Stimulated activated naive CD8-positive, alpha-beta T cell treated with anti-CD3 and anti-CD28 coated beads, Interleukin-15, Interleukin-2, amounts not matched to agents 100 U/mL and 50 U/mL, for 24 hours (primary cell): ENCODE measurements around the gene SMOC2.
"Not testable (repeated sequence)": the region's sequence is repeated elsewhere in the genome, so short reads cannot be mapped to it uniquely, and the experiment has no call there.

ENCODE experiments used
- ATAC-seq: fragments of 150-1000 bp; cut with Tn5 transposase; one replicate; pipeline ENCODE4 v1.10.0; 2021
- DNase-seq: peaks from one replicate; pipeline ENCODE4 v3.0.0; 2021

SMOC2 gene

GRCh38 chr6:168660400-168660945, 219.5 kb downstream of the SMOC2 start:
- ATAC-seq = no peak
- no peak for DNase-seq

GRCh38 chr6:168662301-168662936, 221.4 kb downstream of the SMOC2 start:
- DNase-seq (no peak), ATAC-seq (no peak)

- DNase-seq (no peak), ATAC-seq (no peak)
Observed at GRCh38 chr6:168663041-168663440, 222.1 kb downstream of the SMOC2 start.

GRCh38 chr6:168664956-168665355, 224.0 kb downstream of the SMOC2 start:
- no peak for ATAC-seq
- no peak for DNase-seq

GRCh38 chr6:168666170-168666569, 225.2 kb downstream of the SMOC2 start:
- no peak for DNase-seq
- no peak for ATAC-seq

- DNase-seq = no peak
- no peak for ATAC-seq
Observed at GRCh38 chr6:168666699-168667427, 225.9 kb downstream of the SMOC2 start.

GRCh38 chr6:168667428-168667805, 226.4 kb downstream of the SMOC2 start:
- DNase-seq (no peak), ATAC-seq (no peak)

GRCh38 chr6:168670401-168670985, 229.5 kb downstream of the SMOC2 start:
- DNase-seq = no peak
- peak; percentile 9 for ATAC-seq

- no peak for DNase-seq
- no peak for ATAC-seq
Observed at GRCh38 chr6:168671028-168671862, 230.3 kb downstream of the SMOC2 start.

- ATAC-seq (no peak), DNase-seq (no peak)
Observed at GRCh38 chr6:168671863-168672546, 231.0 kb downstream of the SMOC2 start.

- ATAC-seq (no peak), DNase-seq (no peak)
Observed at GRCh38 chr6:168674595-168674994, 233.6 kb downstream of the SMOC2 start.

GRCh38 chr6:168675375-168675774, 234.4 kb downstream of the SMOC2 start:
- no peak for ATAC-seq
- no peak for DNase-seq

GRCh38 chr6:168675933-168676551, 235.1 kb downstream of the SMOC2 start:
- ATAC-seq = no peak
- DNase-seq = no peak

- ATAC-seq (no peak), DNase-seq (no peak)
Observed at GRCh38 chr6:168676552-168677322, 235.8 kb downstream of the SMOC2 start.

GRCh38 chr6:168677323-168677781, 236.4 kb downstream of the SMOC2 start:
- not testable (repeated sequence) for ATAC-seq, DNase-seq

GRCh38 chr6:168678077-168678476, 237.1 kb downstream of the SMOC2 start:
- no peak for DNase-seq
- no peak for ATAC-seq

GRCh38 chr6:168678588-168678987, 237.6 kb downstream of the SMOC2 start:
- DNase-seq = no peak
- ATAC-seq = no peak

- ATAC-seq (no peak), DNase-seq (no peak)
Observed at GRCh38 chr6:168681748-168682147, 240.8 kb downstream of the SMOC2 start.

- DNase-seq (no peak), ATAC-seq (no peak)
Observed at GRCh38 chr6:168683621-168684020, 242.6 kb downstream of the SMOC2 start.

- no peak for DNase-seq
- no peak for ATAC-seq
Observed at GRCh38 chr6:168684471-168684870, 243.5 kb downstream of the SMOC2 start.
